Measurements from ENCODE around the gene HCRTR1.

DNA sequence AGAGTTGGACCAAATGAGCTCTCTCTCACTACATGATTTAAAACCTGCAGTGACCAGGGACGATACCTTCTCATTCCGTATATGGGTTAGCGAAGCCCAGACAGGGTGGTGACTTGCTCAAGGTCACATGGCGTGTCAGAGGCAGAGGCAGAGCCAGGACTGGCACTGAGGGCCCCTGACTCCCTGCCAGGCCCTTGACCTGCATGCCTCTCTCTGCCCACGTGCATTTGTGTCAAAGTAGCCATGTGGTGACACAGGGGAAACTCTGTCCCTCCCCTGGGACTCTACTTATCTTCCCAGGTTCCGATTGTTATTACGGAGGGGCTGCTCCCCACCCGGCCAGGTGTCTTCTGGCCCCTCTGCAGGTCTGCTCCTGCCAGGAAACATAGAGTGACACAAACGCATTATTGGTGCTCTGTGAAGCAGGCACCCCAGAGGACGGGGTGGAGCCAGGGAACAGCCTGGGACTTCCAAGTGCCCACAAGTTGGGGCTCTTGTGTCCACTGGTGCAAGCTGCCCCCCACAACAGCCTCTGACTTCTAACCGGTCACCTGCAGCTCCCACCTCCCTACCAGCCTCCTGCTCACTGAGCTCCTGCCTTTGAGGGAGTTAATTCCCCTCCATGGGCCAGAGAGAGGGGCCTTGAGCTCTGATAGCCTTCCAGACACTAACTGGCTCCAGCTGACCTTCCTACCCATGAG is 48.4 kb upstream of the HCRTR1 start:
- TF ChIP-seq, protein P1, sequence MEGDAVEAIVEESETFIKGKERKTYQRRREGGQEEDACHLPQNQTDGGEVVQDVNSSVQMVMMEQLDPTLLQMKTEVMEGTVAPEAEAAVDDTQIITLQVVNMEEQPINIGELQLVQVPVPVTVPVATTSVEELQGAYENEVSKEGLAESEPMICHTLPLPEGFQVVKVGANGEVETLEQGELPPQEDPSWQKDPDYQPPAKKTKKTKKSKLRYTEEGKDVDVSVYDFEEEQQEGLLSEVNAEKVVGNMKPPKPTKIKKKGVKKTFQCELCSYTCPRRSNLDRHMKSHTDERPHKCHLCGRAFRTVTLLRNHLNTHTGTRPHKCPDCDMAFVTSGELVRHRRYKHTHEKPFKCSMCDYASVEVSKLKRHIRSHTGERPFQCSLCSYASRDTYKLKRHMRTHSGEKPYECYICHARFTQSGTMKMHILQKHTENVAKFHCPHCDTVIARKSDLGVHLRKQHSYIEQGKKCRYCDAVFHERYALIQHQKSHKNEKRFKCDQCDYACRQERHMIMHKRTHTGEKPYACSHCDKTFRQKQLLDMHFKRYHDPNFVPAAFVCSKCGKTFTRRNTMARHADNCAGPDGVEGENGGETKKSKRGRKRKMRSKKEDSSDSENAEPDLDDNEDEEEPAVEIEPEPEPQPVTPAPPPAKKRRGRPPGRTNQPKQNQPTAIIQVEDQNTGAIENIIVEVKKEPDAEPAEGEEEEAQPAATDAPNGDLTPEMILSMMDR (IDR thresholded peaks at IDR 0.05), result no peak
- TF ChIP-seq POLR2A (IDR thresholded peaks at IDR 0.05), result peak in 1 of 2 donors; percentile 48

All from thyroid gland (tissue), 4 donors.